DND-41 (cell line): ENCODE measurements around the gene ZCWPW1.
"Not testable (repeated sequence)": the region's sequence is repeated elsewhere in the genome, so short reads cannot be mapped to it uniquely, and the experiment has no call there.

Experiments used
- CTCF ChIP-seq: IDR thresholded peaks from 2 replicates; pipeline ENCODE4 v1.5.1; 2012; ENCODE audit warnings: borderline replicate concordance, low read length, moderate library complexity, mild to moderate bottlenecking; ENCODE audit not compliant: poor library complexity, severe bottlenecking; ENCODE audit errors: extremely low read depth
- EZH2 ChIP-seq: IDR thresholded peaks from 3 replicates; pipeline ENCODE4 v1.6.1; 2012; ENCODE audit warnings: borderline replicate concordance, low read depth, mild to moderate bottlenecking, moderate library complexity, low read length, inconsistent platforms; ENCODE audit not compliant: severe bottlenecking

GRCh38 chr7:100363797-100364196, 64.7 kb downstream of the ZCWPW1 start:
- TF ChIP-seq CTCF, EZH2: not testable (repeated sequence)
